ENCODE data around the gene TEX19.
A peak's percentile ranks its signal among the peaks of the same experiment; 100 is the strongest.

TEX19 gene

GRCh38 chr17:82390015-82390859, 31.2 kb downstream of the TEX19 start:
- no peak for DNase-seq (ENCODE audit: low read depth, low spot score)

GRCh38 chr17:82390860-82391435, 31.9 kb downstream of the TEX19 start:
- DNase-seq (ENCODE audit: low read depth, low spot score), result no peak

DNA sequence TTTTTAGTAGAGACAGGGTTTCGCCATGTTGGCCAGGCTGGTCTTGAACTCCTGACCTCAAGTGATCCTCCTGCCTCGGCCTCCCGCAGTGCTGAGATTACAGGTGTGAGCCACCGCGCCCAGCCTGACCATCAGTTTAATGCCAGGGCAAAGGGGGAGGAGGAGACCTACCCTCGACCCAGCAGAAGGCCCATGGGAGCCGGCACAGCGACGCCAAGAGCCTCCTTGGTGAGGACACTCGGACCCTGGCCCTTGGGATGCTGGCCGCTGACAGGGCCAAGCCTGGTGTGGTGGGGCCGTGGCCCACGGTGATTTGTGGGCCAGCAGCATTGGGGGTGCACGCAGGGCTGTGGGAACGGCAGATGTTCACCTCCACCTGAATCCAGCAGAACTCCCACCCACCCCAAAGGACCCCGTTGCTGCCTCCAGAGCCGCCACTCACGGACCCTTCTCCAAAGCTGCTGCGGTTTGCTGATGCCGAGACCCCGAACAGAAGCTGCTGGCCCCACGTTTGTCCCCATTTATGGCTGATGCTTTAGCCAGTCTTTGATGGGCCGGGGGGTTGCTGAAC, 32.5 kb downstream of the TEX19 start:
- no peak for DNase-seq (ENCODE audit: low read depth, low spot score)

- DNase-seq (ENCODE audit: low read depth, low spot score), result no peak
Measured at GRCh38 chr17:82392209-82392920, 33.3 kb downstream of the TEX19 start.

DNA sequence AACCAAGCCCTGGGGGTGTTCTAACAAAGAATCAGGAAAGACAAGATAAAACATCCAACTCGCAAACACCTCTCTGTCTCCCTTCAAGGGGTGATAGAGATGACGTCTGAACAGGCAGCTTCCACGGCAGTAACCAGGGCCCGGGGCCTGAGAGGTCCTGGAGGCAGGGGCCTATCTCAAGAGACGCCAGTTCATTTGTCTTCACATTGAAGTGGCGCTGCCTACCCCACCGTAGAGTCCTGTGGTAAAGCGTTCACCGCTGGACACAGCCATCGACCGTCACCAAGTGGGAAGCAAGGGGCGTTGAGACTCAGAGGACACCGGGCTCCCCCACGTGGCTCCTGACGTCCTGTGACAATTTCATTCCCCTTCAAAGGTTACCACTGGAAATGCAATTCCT, 33.9 kb downstream of the TEX19 start:
- no peak for DNase-seq (ENCODE audit: low read depth, low spot score)

DNA sequence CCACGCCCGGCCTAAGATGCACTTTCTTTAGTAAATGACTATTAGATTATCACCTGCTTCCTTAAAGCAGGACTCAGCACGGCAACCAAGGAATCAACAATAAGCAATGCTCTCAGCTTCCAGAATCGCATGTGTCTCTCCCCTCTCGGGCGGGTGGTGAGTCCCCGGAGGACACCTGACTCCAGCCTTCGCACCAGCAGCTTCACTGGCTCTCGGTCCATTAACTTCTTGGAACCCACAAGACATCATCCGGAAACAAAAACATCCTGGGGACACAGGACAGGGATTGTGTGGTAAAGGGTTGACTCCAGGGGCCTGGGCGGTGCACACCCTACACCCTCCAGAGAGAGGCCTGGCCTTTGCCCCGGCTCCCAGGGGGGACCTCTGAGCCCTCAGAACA, 35.2 kb downstream of the TEX19 start:
- no peak for DNase-seq (ENCODE audit: low read depth, low spot score)

DNA sequence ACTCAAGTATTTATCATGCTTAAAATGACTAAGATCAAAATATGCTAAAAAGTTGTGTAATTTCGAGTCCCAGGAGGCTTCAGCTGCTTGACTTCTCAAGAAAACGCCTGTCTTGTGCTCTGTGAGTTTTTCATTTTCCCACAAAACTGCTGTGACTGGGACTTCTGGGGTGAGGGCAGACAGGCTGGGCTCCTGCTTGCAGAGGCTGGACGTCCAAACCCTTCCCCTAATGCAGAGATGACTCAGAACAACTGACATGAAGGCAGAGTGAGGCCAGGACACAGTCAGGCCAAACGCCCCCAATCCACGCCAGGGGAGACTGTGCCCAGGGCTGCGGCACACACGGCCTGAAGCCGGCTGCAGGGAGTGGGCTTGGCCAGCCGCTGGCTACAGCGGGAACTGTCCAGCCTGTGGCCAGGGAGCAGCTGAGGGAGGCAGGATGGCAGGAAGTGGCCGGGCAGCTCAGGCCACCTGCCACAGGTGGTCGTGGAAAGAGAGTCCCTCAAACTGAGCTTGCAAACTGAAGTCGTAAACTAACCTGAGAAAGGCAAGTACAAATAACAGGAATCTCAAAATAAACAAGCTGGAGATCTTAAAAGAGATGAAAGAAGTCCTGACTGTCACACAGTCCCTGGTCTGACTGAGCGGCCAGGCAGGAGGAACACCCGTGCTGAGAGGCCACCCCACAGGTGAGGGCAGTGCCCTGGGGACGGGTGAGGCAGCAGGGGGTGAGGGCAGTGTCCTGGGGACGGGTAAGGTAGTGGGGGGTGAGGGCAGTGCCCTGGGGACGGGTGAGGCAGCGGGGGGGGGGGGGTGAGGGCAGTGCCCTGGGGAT, 37.8 kb downstream of the TEX19 start:
- peak; percentile 70 for DNase-seq (ENCODE audit: low read depth, low spot score)

DNA sequence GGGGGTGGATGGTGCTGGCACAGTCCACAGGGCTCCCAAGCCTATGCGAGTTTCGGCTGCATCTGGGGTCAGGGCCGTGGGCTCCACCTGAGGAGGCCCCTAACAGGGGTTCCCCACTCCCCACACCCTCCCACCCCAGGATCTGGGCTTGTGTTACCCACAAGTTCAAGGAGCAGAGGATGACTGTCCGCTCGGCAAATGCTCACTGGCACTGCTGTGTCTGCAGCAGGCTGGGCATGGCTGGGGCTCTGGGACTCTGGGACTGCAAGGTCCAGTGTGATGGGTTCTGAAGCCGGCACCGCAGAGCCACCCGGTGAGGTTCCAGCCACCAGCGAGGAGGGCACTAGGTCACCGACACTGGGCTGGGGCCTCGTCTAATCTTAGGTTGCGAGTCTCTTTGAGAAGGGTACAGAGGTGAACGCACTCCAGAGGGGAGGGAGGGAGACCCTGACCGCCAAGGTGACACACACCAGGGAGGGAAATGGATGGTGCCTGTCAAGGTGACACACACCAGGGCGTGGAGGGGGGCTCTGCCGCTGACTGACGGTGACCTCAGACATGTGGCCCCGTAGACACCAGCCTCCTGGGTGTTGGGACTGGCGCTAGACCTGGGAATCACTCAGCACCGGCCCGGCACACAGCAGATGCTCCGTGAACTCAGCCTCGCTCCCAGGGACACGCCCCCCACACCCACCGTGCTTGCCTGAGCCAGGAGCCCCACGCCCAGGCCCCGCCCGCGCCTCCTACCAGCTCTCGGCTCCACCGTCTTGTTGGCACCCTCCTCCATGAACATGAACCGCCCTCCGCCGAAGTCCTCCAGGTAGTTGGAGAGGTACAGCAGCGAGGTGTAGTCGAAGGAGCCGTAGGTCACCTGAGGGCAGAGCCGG, 38.6 kb downstream of the TEX19 start:
- DNase-seq (ENCODE audit: low read depth, low spot score), result no peak

DNA sequence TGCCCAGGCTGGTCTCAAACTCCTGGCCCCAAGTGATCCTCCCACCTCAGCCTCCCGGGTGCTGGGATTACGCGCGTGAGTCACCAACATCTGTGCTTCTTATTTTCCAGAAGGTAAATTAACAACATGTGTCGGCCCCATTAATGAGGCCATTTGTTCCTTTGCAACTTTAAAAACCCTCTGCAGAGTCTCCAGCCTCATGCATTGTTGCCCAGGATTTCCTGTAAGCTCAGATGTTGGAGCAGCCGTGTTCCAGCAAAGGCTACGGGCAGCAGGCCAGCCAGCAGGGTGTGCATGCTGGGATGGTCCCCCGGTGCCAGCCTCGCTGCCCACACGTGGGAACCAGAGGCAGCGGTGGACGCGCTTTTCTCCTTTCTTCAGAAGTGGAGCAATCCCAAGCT, 40.0 kb downstream of the TEX19 start:
- DNase-seq (ENCODE audit: low read depth, low spot score), result peak; percentile 75

DNA sequence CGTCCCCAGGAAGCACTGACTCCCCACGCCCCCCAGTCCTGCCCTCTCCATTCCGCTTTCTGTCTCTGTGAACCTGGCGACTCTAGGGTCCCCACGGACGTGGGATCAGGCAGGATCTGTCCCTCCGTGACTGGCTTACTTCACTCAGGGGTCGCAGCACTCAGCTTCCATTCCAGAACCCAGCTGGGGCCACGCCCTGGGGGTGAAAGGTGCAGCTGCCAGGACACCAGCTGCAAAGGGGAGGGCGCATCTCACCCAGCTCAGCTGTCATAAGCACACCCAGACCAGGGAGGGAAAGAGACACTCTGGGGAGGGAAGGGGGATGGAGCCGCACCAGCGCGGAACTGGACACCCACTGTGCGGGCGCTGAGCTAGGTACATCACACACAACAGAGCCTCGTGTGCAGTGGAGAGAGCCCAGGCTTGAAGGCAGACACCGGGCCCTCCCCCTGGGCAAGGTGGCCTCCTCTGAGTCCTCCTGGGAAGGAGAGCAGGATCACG, 40.6 kb downstream of the TEX19 start:
- no peak for DNase-seq (ENCODE audit: low read depth, low spot score)

GRCh38 chr17:82400206-82400605, 41.2 kb downstream of the TEX19 start:
- DNase-seq (ENCODE audit: low read depth, low spot score), result no peak

- DNase-seq (ENCODE audit: low read depth, low spot score), result no peak
Measured at GRCh38 chr17:82400830-82401229, 41.8 kb downstream of the TEX19 start.

DNA sequence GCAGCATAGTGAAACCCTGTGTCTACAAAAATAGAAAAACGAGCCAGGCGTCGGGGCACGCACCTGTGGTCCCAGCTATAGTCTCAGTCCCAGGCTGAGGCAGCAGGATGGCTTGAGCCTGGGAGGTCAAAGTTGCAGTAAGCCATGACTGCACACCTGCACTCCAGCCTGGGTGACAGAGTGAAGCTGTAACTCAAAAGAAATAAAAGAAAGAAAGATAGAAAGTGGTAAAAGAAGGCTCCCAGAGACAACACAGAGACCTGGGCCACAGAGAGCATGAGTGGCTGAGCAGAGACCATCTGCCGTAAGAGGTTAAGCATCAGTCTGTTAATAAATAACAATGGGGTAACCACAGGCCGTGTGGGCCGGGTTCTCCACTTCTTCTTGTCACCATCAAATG, 43.8 kb downstream of the TEX19 start:
- DNase-seq (ENCODE audit: low read depth, low spot score), result no peak

DNA sequence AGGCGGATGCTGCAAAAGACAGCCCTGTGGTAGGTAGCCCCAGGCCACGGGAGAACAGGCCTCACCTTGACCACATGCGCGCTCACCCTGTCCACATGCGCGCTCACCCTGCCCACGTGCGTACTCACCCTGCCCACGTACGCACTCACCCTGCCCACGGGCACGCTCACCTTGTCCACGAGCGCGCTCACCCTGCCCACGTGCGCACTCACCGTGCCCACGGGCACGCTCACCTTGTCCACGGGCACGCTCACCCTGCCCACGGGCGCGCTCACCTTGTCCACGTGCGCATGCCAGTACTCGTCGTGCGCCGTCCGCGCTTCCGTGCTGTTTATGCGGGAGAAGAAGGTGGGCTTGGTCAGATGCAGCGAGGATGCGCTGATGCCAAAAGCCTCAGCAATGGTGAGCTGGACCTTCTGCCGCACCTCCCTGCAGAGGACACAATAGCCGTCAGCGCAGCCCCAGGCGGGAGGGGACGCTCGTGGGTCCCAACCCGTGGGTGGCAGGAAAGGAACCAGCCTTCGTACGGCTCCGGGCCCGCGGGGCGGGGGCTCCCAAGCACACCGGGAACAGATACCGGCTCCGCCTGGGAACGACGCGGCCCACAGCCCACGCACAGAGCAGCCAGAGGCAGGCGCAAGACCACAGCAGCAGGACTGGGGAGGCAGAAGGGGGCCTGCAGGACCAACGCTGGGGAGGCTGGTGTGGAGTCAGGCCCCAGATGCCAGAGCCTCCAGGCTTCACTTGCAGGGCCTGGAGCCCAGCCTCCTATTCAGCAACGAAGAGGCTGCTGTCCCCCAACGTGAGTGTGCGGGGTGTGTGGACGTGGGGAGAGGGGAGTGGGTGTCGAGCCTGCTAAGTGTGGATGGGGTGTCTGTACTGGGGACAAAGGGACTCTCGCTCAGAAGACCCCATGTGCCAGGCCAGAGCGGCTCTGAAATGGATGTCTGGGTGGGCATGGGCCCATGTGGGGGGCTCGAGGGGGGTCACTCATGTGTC, 44.9 kb downstream of the TEX19 start:
- DNase-seq (ENCODE audit: low read depth, low spot score), result no peak

- no peak for DNase-seq (ENCODE audit: low read depth, low spot score)
Measured at GRCh38 chr17:82405051-82405450, 46.0 kb downstream of the TEX19 start.

DNA sequence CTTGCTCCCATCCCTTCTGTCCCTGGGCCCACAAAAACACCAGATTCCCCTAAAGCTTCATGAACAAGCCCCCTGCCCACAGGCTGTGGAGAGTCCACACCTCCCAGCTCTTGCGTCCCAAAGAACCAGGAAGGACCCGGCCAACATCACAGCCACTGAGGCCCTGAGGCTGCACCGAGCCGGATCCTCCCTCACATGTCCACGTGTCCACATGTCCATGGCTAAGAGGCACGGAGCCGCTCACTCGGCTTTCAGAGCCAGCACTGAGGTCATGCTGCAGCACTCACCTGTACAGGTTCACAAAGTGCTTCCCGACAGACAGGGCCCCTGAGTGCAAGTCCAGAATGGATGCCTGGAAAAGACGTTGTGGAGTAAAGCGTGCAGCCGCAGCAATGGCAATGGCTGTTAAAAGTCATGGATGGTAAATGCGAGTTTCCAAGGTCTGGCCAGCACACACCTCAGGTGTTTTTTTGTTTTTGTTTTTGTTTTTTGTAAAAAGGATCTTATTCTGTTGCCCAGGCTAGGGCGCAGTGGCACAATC, 47.2 kb downstream of the TEX19 start:
- no peak for DNase-seq (ENCODE audit: low read depth, low spot score)

DNA sequence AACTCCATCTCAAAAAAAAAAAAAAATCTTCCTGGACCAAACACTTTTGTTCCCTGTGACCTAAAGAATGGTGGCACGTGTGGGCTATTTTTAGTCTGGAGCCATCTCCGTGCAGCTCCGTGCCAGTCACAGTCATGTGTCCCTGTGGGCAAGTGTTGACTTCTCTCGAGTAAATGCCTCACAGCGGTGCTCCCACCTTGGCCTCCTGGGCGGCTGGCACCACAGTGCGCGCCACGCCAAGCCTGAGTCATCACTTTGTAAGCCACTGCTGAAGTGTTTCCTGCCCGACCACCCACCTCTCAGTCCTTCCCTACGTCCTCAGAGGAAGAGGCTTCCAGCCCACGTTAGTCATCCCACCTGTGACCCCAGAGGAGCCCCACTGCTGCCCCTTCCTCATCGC, 48.2 kb downstream of the TEX19 start:
- no peak for DNase-seq (ENCODE audit: low read depth, low spot score)

DNA sequence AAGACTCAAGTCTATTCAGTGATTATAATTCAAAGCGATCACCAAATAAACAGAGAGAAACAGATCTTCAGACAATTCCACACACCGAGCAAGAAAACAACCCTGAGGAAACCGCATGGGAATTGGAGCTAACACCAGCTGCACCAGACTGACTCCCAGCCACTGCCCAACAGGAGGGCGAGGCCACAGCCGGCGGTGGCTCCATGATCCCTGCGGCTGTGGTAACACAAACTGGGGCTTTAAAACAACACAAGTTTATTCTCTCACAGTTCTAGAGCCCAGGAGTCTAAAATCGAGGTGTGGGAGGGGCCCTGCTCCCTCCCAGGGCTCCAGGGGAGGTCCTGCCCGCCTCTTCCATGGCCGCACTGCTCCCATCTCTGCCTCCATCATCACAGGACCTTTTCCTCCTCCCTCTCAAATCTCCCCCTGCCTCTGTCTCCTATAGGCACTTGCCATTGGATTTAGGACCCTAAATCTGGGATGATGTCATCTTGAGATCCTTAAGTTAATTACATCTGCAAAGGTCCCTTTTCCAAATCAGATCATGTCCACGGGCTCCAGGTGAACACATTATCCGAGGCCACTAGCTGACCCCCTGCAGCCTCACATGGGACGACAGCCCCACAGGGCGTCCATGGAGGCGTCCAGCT, 49.4 kb downstream of the TEX19 start:
- peak; percentile 78 for DNase-seq (ENCODE audit: low read depth, low spot score)
